Liver (tissue), 9 donors: ENCODE measurements around the gene DHX9. TPM values are rescaled to one million over a fixed set of nuclear protein-coding genes. Genes with fewer than 3 reads are reported as not detected.
A peak's percentile ranks its signal among the peaks of the same experiment; 100 is the strongest.

Experiments
- DNase-seq: peaks from one replicate; pipeline ENCODE4 v3.0.0-alpha.2; 2017; ENCODE audit warnings: low spot score
- H3K27ac ChIP-seq, 2 donors: one replicate each; pipeline ENCODE4 v1.7.0; 2013; ENCODE audit warnings: inconsistent platforms in 2 of 2, low read length in 2 of 2, control low read depth in 1 of 2, low read depth in 1 of 2, mild to moderate bottlenecking in 1 of 2
- H3K27me3 ChIP-seq, 4 donors: one replicate each; pipeline versions ENCODE4 v1.6.1 to v1.7.0; 2013; ENCODE audit warnings: low read length in 3 of 4, inconsistent platforms in 1 of 4, mild to moderate bottlenecking in 1 of 4, moderate library complexity in 1 of 4; ENCODE audit not compliant: control insufficient read depth in 4 of 4, insufficient read depth in 4 of 4
- H3K36me3 ChIP-seq, 4 donors: one replicate each; pipeline versions ENCODE4 v1.6.1 to v1.7.0; 2013; ENCODE audit warnings: low read length in 3 of 4, mild to moderate bottlenecking in 3 of 4, low read depth in 1 of 4, moderate library complexity in 1 of 4; ENCODE audit not compliant: control insufficient read depth in 4 of 4, insufficient read depth in 3 of 4
- H3K4me1 ChIP-seq, 4 donors: one replicate each; pipeline versions ENCODE4 v1.6.1 to v1.7.0; 2013; ENCODE audit warnings: low read length in 3 of 4, mild to moderate bottlenecking in 3 of 4, moderate library complexity in 1 of 4; ENCODE audit not compliant: control insufficient read depth in 4 of 4, insufficient read depth in 4 of 4
- H3K4me3 ChIP-seq, 3 donors: one replicate each; pipeline versions ENCODE4 v1.6.1 to v1.7.0; 2013; ENCODE audit warnings: low read length in 3 of 3, control low read depth in 1 of 3, low read depth in 1 of 3, mild to moderate bottlenecking in 1 of 3
- H3K9ac ChIP-seq, 2 donors: one replicate each; pipeline ENCODE4 v1.7.0; 2013; ENCODE audit warnings: low read length in 2 of 2, mild to moderate bottlenecking in 2 of 2, moderate library complexity in 2 of 2, control low read depth in 1 of 2, low read depth in 1 of 2
- H3K9me3 ChIP-seq, 4 donors: one replicate each; pipeline versions ENCODE4 v1.6.1 to v1.7.0; 2013; ENCODE audit warnings: low read length in 3 of 4; ENCODE audit not compliant: control insufficient read depth in 4 of 4
- CTCF ChIP-seq: fragments of 150-350 bp; IDR thresholded peaks from 2 replicates; pipeline ENCODE4 v1.5.1; 2017; ENCODE audit warnings: improper control_type of control experiment, low read depth, low read length; ENCODE audit not compliant: missing input control
- EGR1 ChIP-seq, 2 donors: IDR thresholded peaks; 2 replicates each; pipeline ENCODE4 v1.6.1; 2016 to 2018; ENCODE audit warnings: antibody characterized with exemption in 2 of 2, low read depth in 2 of 2
- FOXA1 ChIP-seq: IDR thresholded peaks from 2 replicates; pipeline ENCODE4 v1.6.1; 2016; ENCODE audit warnings: antibody characterized with exemption
- FOXA2 ChIP-seq: IDR thresholded peaks from 2 replicates; pipeline ENCODE4 v1.6.1; 2016; ENCODE audit warnings: antibody characterized with exemption
- GABPA ChIP-seq, 2 donors: IDR thresholded peaks in 1 of 2; conservative IDR thresholded peaks in 1 of 2; 2 replicates each; pipeline ENCODE4 v1.6.1; 2016; ENCODE audit warnings: antibody characterized with exemption in 2 of 2, mild to moderate bottlenecking in 1 of 2, moderate library complexity in 1 of 2
- HNF4A ChIP-seq, 2 donors: conservative IDR thresholded peaks; 2 replicates each; pipeline ENCODE4 v1.6.1; 2016; ENCODE audit warnings: antibody characterized with exemption in 2 of 2, mild to moderate bottlenecking in 2 of 2
- HNF4G ChIP-seq: IDR thresholded peaks from 2 replicates; pipeline ENCODE4 v1.6.1; 2016; ENCODE audit warnings: antibody characterized with exemption
- JUND ChIP-seq, 2 donors: IDR thresholded peaks; 2 replicates each; pipeline ENCODE4 v1.6.1; 2016; ENCODE audit warnings: antibody characterized with exemption in 2 of 2
- MAX ChIP-seq: IDR thresholded peaks from 2 replicates; pipeline ENCODE4 v1.6.1; 2016; ENCODE audit warnings: antibody characterized with exemption
- NR2F2 ChIP-seq: IDR thresholded peaks from 2 replicates; pipeline ENCODE4 v1.6.1; 2016; ENCODE audit warnings: antibody characterized with exemption
- RAD21 ChIP-seq, 2 donors: IDR thresholded peaks; 2 replicates each; pipeline ENCODE4 v1.6.1; 2016; ENCODE audit warnings: antibody characterized with exemption in 2 of 2, mild to moderate bottlenecking in 2 of 2
- REST ChIP-seq: IDR thresholded peaks from 2 replicates; pipeline ENCODE4 v1.6.1; 2016; ENCODE audit warnings: antibody characterized with exemption, mild to moderate bottlenecking
- RXRA ChIP-seq, 2 donors: IDR thresholded peaks; 2 replicates each; pipeline ENCODE4 v1.6.1; 2017 to 2018; ENCODE audit warnings: antibody characterized with exemption in 2 of 2, mild to moderate bottlenecking in 1 of 2
- SP1 ChIP-seq: IDR thresholded peaks from 2 replicates; pipeline ENCODE4 v1.6.1; 2018; ENCODE audit warnings: antibody characterized with exemption, mild to moderate bottlenecking
- TAF1 ChIP-seq: conservative IDR thresholded peaks from 2 replicates; pipeline ENCODE4 v1.6.1; 2016; ENCODE audit warnings: antibody characterized with exemption, mild to moderate bottlenecking
- YY1 ChIP-seq: IDR thresholded peaks from 2 replicates; pipeline ENCODE4 v1.6.1; 2016; ENCODE audit warnings: antibody characterized with exemption, mild to moderate bottlenecking
- WGBS: extraction: QIAGEN DNeasy Blood & Tissue Kit; methylation state at CpG from one replicate; pipeline ENCODE4 v1.1.7; 2013; 5-methylcytosine and 5-hydroxymethylcytosine counted together
- polyA plus RNA-seq, 2 donors: library from polyadenylated mRNA; stranded (reverse) in 1 of 2; unstranded in 1 of 2; fragments of 200-250 nt in 1 of 2; fragments of >200 nt in 1 of 2; fragmentation: Nextera tagmentation in 1 of 2; extraction: Ambion mirVana in 1 of 2; gene quantifications; one replicate each; pipeline versions ENCODE4 v1.2.1 to v1.2.3, GENCODE V29; 2013 to 2015
- total RNA-seq, 2 donors: library from RNA; depleted of rRNA; stranded (reverse); fragments of >200 nt; gene quantifications; one replicate each; pipeline ENCODE4 v1.2.3, GENCODE V29; 2014
- TF ChIP-seq, protein P1 (sequence below): IDR thresholded peaks from 2 replicates; pipeline ENCODE4 v1.6.1; 2016; ENCODE audit warnings: antibody characterized with exemption
- TF ChIP-seq, protein P2 (sequence below): IDR thresholded peaks from 2 replicates; pipeline ENCODE4 v1.6.1; 2016; ENCODE audit warnings: antibody characterized with exemption
- donor health status: healthy.
- donor health status: healthy.
- donor health status: healthy.
- donor health status: healthy.
- donor health status: healthy.

The DHX9 gene
- total RNA-seq (100 to 1,000 TPM in 1 of 2 donors, 10 to 100 TPM in 1; 63.2 to 108 TPM), polyA plus RNA-seq (10 to 100 TPM; 23.1 to 31.4 TPM)

DNA sequence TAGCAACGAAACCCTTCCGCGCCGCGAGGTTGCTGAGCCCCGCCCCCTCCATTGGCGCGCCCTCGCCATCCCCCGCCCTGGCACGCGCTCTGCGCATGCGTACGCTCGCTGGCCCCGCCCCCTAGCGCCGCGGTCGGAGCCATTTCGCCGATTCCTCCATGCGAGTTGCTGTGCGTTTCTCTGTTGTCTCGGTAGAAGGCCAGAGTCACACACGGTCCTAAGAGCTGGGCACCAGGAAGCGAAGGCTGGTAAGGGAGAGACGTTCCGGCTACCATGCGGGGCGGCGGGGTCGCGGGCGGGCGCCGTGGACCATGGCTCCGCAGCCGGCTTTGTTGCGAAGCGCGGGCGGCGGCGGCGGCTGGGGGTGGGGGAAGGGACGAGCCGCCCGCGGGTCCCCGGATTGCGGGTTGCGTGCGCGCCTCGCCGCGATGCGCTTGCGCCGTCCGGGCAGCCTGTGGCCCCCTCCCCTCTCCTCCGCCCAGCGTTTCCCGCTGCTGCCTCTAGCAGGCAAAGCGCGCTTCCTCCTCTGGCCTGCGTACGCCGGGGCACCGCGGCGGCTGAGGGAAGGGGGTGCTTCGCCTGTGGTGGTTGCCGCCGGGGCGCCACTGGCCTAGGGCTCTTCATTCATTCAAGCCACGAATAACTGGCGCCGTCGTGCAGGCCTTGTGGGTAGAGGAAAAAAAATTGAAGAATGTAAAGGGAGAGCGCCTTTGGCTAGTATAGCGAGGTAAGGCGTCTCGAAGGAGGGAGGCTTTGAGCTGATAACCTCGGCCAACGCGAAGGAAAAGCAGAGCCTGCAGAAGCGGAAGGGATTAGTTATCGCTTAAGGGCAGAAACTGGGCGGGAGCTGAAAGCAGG lies at the start of gene DHX9:
DHX9 (plus strand) TSS at position 139 of the 858 bp plus-strand sequence. CDS start 3,220 bp downstream, outside the sequence.
- under 1% methylated on average over 92 of the region's 92 CpGs for WGBS

DNA sequence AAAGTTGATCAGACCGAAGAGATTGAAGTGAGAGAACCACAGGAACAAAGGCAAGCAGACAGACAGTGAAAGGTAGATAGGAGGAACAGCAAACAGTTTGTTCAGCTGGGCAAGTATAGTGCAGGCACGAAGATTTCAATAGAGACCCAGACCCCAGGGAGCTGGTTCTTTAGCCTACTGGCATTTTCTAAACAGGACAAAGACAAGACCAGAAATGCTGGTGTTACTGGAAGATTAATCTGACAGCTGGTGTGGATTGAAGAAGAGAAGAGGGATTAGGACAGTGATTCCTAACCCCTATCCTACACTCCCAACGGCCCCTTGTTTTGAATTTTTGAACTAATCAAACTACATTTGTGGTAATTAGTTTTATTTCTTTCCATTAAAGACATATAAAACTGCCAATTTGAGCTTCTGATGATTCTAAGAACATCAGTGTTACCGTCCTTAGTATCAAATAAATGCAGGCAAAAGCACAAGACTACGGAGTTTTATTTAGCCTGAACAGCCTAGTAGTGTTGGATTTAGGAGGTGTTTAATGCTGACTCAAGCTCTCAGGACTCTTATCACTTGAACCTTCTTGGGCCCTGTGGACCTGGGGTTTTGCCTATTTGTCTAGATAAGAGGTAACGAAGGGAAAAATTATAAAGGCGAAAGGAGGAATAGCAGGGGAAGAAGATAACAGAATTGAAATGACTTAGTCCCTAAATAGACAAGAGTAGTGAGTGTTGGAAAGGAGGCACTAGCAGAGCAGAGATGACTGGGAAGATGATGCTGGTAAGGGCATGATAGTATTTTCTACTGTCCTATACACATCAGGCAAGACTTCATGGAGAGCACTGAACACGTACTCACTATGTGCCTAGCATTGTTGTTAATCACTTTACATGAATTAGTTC lies 47.6 kb upstream of the DHX9 start:
- H3K9me3 ChIP-seq = no peaks in the 10 kb centered on the region
- H3K4me3 ChIP-seq = no peak overlapping the region
- no peaks in the 10 kb centered on the region for H3K27me3 ChIP-seq
- DNase-seq = no peak
- H3K36me3 ChIP-seq = no peaks in the 10 kb centered on the region
- H3K4me1 ChIP-seq = peaks cover 3 to 27% (median 8%) of the 10 kb centered on the region in 4 donors
- no peak overlapping the region for H3K9ac ChIP-seq
- no peak overlapping the region for H3K27ac ChIP-seq
- TF ChIP-seq REST (no peak), JUND (IDR thresholded peaks at IDR 0.05) (no peak), TAF1 (no peak), EGR1 (IDR thresholded peaks at IDR 0.05; ENCODE audit: low read depth in 2 of 2) (no peak), GABPA (IDR thresholded peaks at IDR 0.05 in 1 of 2, conservative IDR thresholded peaks at IDR 0.05 in 1 of 2) (no peak), SP1 (no peak), MAX (no peak), HNF4G (no peak), RAD21 (IDR thresholded peaks at IDR 0.05) (no peak), FOXA2 (no peak), HNF4A (conservative IDR thresholded peaks at IDR 0.05) (no peak), CTCF (no peak), RXRA (IDR thresholded peaks at IDR 0.05) (no peak), NR2F2 (no peak), YY1 (no peak), FOXA1 (no peak)
- TF ChIP-seq, protein P1, sequence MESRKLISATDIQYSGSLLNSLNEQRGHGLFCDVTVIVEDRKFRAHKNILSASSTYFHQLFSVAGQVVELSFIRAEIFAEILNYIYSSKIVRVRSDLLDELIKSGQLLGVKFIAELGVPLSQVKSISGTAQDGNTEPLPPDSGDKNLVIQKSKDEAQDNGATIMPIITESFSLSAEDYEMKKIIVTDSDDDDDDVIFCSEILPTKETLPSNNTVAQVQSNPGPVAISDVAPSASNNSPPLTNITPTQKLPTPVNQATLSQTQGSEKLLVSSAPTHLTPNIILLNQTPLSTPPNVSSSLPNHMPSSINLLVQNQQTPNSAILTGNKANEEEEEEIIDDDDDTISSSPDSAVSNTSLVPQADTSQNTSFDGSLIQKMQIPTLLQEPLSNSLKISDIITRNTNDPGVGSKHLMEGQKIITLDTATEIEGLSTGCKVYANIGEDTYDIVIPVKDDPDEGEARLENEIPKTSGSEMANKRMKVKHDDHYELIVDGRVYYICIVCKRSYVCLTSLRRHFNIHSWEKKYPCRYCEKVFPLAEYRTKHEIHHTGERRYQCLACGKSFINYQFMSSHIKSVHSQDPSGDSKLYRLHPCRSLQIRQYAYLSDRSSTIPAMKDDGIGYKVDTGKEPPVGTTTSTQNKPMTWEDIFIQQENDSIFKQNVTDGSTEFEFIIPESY = no peak
- TF ChIP-seq, protein P2, sequence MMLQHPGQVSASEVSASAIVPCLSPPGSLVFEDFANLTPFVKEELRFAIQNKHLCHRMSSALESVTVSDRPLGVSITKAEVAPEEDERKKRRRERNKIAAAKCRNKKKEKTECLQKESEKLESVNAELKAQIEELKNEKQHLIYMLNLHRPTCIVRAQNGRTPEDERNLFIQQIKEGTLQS = no peak
- 87% methylated on average over 8 of the region's 8 CpGs for WGBS

More for the DNA sequence above, at the start of gene DHX9:
- no peaks in the 10 kb centered on the region for H3K27me3 ChIP-seq
- H3K27ac ChIP-seq = peak within 1 kb of the TSS; percentile 95 to 97
- peak; percentile 97 for DNase-seq
- peak within 1 kb of the TSS; percentile 10 to 49 for H3K9ac ChIP-seq
- peak within 1 kb of the TSS; percentile 71 to 92 (median 73) for H3K4me3 ChIP-seq
- H3K4me1 ChIP-seq = peaks cover 3 to 18% (median 15%) of the 10 kb centered on the region in 4 donors
- TF ChIP-seq YY1 = peak; percentile 82
- no peak for TF ChIP-seq JUND (IDR thresholded peaks at IDR 0.05)
- no peaks in the 10 kb centered on the region for H3K9me3 ChIP-seq
- H3K36me3 ChIP-seq = peaks cover 0 to 11% (median 1%) of the 10 kb centered on the region in 4 donors
